H9 (cell line): ENCODE data around the gene SETD3. TPM values are rescaled to one million over a fixed set of nuclear protein-coding genes. Genes with fewer than 3 reads are reported as not detected.
A peak's percentile ranks its signal among the peaks of the same experiment; 100 is the strongest.

Experiments
- DNase-seq: peaks from one replicate; pipeline ENCODE4 v3.0.0-alpha.2; 2017
- H2AFZ ChIP-seq: one replicate; pipeline ENCODE4 v1.6.1; 2013; ENCODE audit warnings: mild to moderate bottlenecking, low read length, control low read depth, moderate library complexity
- H2AK5ac ChIP-seq: 2 replicates; pipeline ENCODE4 v1.6.1; 2013; ENCODE audit warnings: low read length, control low read depth, mixed read lengths; ENCODE audit not compliant: insufficient read length
- H2BK120ac ChIP-seq: one replicate; pipeline ENCODE4 v1.6.1; 2013; ENCODE audit warnings: low read depth, mild to moderate bottlenecking, low read length, control low read depth, inconsistent platforms; ENCODE audit not compliant: poor library complexity, severe bottlenecking
- H2BK12ac ChIP-seq: 2 replicates; pipeline ENCODE4 v1.6.1; 2013; ENCODE audit warnings: low read length, control low read depth, mixed read lengths, low read depth; ENCODE audit not compliant: insufficient read length
- H2BK15ac ChIP-seq: 2 replicates; pipeline ENCODE4 v1.6.1; 2013; ENCODE audit warnings: low read depth, low read length, control low read depth
- H2BK20ac ChIP-seq: one replicate; pipeline ENCODE4 v1.6.1; 2013; ENCODE audit warnings: low read depth, mild to moderate bottlenecking, low read length, control low read depth, inconsistent platforms; ENCODE audit not compliant: poor library complexity, severe bottlenecking
- H2BK5ac ChIP-seq: 2 replicates; pipeline ENCODE4 v1.6.1; 2013; ENCODE audit warnings: low read length, control low read depth, mixed read lengths; ENCODE audit not compliant: insufficient read length
- H3K14ac ChIP-seq: 2 replicates; pipeline ENCODE4 v1.6.1; 2013; ENCODE audit warnings: low read length, control low read depth; ENCODE audit not compliant: insufficient read depth
- H3K18ac ChIP-seq: 2 replicates; pipeline ENCODE4 v1.6.1; 2013; ENCODE audit warnings: low read depth, mild to moderate bottlenecking, mixed read lengths, low read length, control low read depth; ENCODE audit not compliant: insufficient read length
- H3K23ac ChIP-seq: 2 replicates; pipeline ENCODE4 v1.6.1; 2013; ENCODE audit warnings: low read length, control low read depth, mixed read lengths, low read depth; ENCODE audit not compliant: insufficient read length
- H3K23me2 ChIP-seq: 2 replicates; pipeline ENCODE4 v1.6.1; 2013; ENCODE audit warnings: low read depth, mild to moderate bottlenecking, mixed read lengths, low read length, control low read depth; ENCODE audit not compliant: insufficient read length, poor library complexity, severe bottlenecking
- H3K27ac ChIP-seq: 2 replicates; pipeline ENCODE4 v1.5.1; 2013; ENCODE audit warnings: low read length, control low read depth, mixed read lengths, low read depth; ENCODE audit not compliant: insufficient read length
- H3K27me3 ChIP-seq: 2 replicates; pipeline ENCODE4 v1.6.1; 2013; ENCODE audit warnings: low read length, control low read depth, inconsistent platforms; ENCODE audit not compliant: insufficient read depth
- H3K4ac ChIP-seq: 2 replicates; pipeline ENCODE4 v1.6.1; 2013; ENCODE audit warnings: low read depth, mild to moderate bottlenecking, control low read depth, inconsistent platforms, low read length, moderate library complexity
- H3K4me1 ChIP-seq: 2 replicates; pipeline ENCODE4 v1.6.1; 2013; ENCODE audit warnings: low read length, control low read depth, inconsistent platforms; ENCODE audit not compliant: insufficient read depth
- H3K4me2 ChIP-seq: 2 replicates; pipeline ENCODE4 v1.6.1; 2013; ENCODE audit warnings: low read length, control low read depth, mixed read lengths; ENCODE audit not compliant: insufficient read length, insufficient read depth
- H3K56ac ChIP-seq: 2 replicates; pipeline ENCODE4 v1.6.1; 2013; ENCODE audit warnings: low read depth, mild to moderate bottlenecking, mixed read lengths, low read length, control low read depth; ENCODE audit not compliant: insufficient read length
- H3K79me1 ChIP-seq: 2 replicates; pipeline ENCODE4 v1.6.1; 2013; ENCODE audit warnings: low read depth, mild to moderate bottlenecking, moderate library complexity, low read length, control low read depth, inconsistent platforms; ENCODE audit not compliant: insufficient read depth, poor library complexity, severe bottlenecking
- H3K79me2 ChIP-seq: 2 replicates; pipeline ENCODE4 v1.6.1; 2013; ENCODE audit warnings: low read length, control low read depth, inconsistent platforms; ENCODE audit not compliant: insufficient read depth
- H3K9ac ChIP-seq: 2 replicates; pipeline ENCODE4 v1.6.1; 2013; ENCODE audit warnings: low read length, control low read depth, mixed read lengths; ENCODE audit not compliant: insufficient read length; ENCODE audit errors: extremely low read depth
- H3K9me3 ChIP-seq: one replicate; pipeline ENCODE4 v1.6.1; 2013; ENCODE audit warnings: low read depth, low read length, inconsistent platforms; ENCODE audit not compliant: control insufficient read depth
- H3T11ph ChIP-seq: one replicate; pipeline ENCODE4 v1.6.1; 2013; ENCODE audit warnings: mild to moderate bottlenecking, low read length, control low read depth, inconsistent platforms
- H4K20me1 ChIP-seq: one replicate; pipeline ENCODE4 v1.6.1; 2013; ENCODE audit not compliant: control insufficient read depth, insufficient read length, insufficient read depth
- H4K5ac ChIP-seq: 2 replicates; pipeline ENCODE4 v1.6.1; 2013; ENCODE audit warnings: low read depth, mild to moderate bottlenecking, mixed read lengths, low read length, control low read depth; ENCODE audit not compliant: insufficient read length
- H4K8ac ChIP-seq: replicated peaks from 2 replicates; pipeline ENCODE4 v1.6.1; 2013; ENCODE audit warnings: low read length, control low read depth, mixed read lengths, low read depth; ENCODE audit not compliant: insufficient read length
- H4K91ac ChIP-seq: 2 replicates; pipeline ENCODE4 v1.6.1; 2013; ENCODE audit warnings: low read depth, mild to moderate bottlenecking, moderate library complexity, mixed read lengths, low read length, control low read depth; ENCODE audit not compliant: insufficient read length
- H3K27ac Mint-ChIP-seq, 3 experiments: 2 replicates in 2 of 3; 3 replicates in 1 of 3; pipeline ENCODE4 v1.8.0; 2020 to 2021; ENCODE audit warnings: mixed read lengths in 3 of 3, mild to moderate bottlenecking in 1 of 3, moderate library complexity in 1 of 3
- H3K27me3 Mint-ChIP-seq: 2 replicates; pipeline ENCODE4 v1.8.0; 2021; ENCODE audit warnings: low read depth, mild to moderate bottlenecking, moderate library complexity, mixed read lengths
- H3K36me3 Mint-ChIP-seq, 3 experiments: 2 replicates in 2 of 3; 3 replicates in 1 of 3; pipeline ENCODE4 v1.8.0; 2020 to 2021; ENCODE audit warnings: low read depth in 3 of 3, mixed read lengths in 3 of 3; ENCODE audit not compliant: insufficient read depth in 1 of 3
- H3K4me1 Mint-ChIP-seq, 2 experiments: 2 replicates each; pipeline ENCODE4 v1.8.0; 2020; ENCODE audit warnings: mixed read lengths in 2 of 2
- H3K4me3 Mint-ChIP-seq, 2 experiments: 2 replicates in 1 of 2; 3 replicates in 1 of 2; pipeline ENCODE4 v1.8.0; 2020 to 2021; ENCODE audit warnings: mild to moderate bottlenecking in 2 of 2, mixed read lengths in 2 of 2, moderate library complexity in 1 of 2
- H3K9me3 Mint-ChIP-seq, 2 experiments: 2 replicates in 1 of 2; 3 replicates in 1 of 2; pipeline ENCODE4 v1.8.0; 2020; ENCODE audit warnings: mild to moderate bottlenecking in 2 of 2, mixed read lengths in 2 of 2, moderate library complexity in 1 of 2
- WGBS: extraction: QIAGEN DNeasy Blood & Tissue Kit; methylation state at CpG from one replicate; pipeline ENCODE4 v1.1.7; 2013; ENCODE audit warnings: missing lambda C conversion rate, low lambda C conversion rate, mixed read lengths; ENCODE audit not compliant: insufficient read length; ENCODE audit errors: extremely low coverage; 5-methylcytosine and 5-hydroxymethylcytosine counted together
- total RNA-seq: library from RNA; stranded (reverse); gene quantifications from 2 replicates; pipeline ENCODE4 v1.2.1, GENCODE V29; 2021
- TF ChIP-seq, protein P1 (sequence below): fragments of 200-600 bp; sonication (generic); conservative IDR thresholded peaks from 3 replicates; pipeline ENCODE4 v1.8.0; 2021; ENCODE audit warnings: antibody characterized with exemption, mild to moderate bottlenecking

The SETD3 gene
- total RNA-seq, 1 experiment from 2014 or later = 56.7 TPM

DNA sequence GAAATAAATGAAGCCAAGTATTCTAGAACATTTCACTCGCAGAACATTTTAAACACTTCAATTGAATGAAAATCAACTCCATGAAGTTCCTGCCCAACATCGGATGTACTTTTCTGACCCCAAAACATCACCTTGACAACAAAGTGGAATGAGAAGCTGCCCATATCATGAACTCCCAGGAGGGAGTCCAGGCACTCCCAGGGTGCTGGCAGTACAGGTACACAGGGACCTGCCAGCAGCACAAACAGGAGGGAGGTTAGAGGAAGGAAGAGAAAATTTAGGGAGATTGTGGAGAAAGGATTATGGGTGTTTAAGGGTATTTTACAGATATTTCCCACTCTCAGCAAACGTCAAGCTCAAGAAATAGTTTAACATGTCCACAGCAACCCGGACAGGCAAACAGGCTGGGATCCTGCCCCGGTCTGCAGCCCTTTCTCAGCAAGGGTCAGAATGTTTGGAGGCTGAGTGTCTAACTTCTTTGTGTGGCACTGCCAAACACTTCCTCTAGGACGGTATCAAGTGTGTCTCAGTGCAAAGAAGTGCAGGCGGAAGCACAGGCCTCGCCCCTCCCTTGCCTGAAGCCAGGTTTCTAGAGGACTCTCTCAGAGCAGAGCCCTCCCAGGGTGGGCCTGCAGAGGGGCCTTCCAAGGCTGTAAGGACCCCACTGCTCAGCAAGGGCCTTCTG is 72.2 kb downstream of the SETD3 start:
- no CpG with 5 or more reads among the region's 8 CpGs for WGBS
- Histone ChIP-seq H3K23me2 (no peaks in the 10 kb centered on the region), H4K91ac (no peak overlapping the region), H3K79me1 (no peaks in the 10 kb centered on the region), H2BK5ac (no peak overlapping the region), H3K79me2 (no peaks in the 10 kb centered on the region), H2BK12ac (no peak overlapping the region), H3K18ac (no peak overlapping the region), H3K9me3 (no peaks in the 10 kb centered on the region), H2AFZ (no peak overlapping the region), H2BK15ac (peak overlapping the region; percentile 89; the same call in 1 of the 2 replicates), H3K27me3 (no peaks in the 10 kb centered on the region), H3K23ac (no peak overlapping the region), H4K8ac (no peak overlapping the region), H3K14ac (no peak overlapping the region), H3K4me1 (peaks cover 5% of the 10 kb centered on the region; the same call in 1 of the 2 replicates), H4K20me1 (no peaks in the 10 kb centered on the region), H3K4me2 (no peak overlapping the region), H2BK120ac (no peak overlapping the region), H3K4ac (no peak overlapping the region; the same call in 1 of the 2 replicates), H3K56ac (no peak overlapping the region), H2BK20ac (no peak overlapping the region), H3K27ac (no peak overlapping the region), H4K5ac (no peak overlapping the region), H2AK5ac (no peak overlapping the region), H3T11ph (no peak overlapping the region), H3K9ac (no peak overlapping the region)
- TF ChIP-seq, protein P1, sequence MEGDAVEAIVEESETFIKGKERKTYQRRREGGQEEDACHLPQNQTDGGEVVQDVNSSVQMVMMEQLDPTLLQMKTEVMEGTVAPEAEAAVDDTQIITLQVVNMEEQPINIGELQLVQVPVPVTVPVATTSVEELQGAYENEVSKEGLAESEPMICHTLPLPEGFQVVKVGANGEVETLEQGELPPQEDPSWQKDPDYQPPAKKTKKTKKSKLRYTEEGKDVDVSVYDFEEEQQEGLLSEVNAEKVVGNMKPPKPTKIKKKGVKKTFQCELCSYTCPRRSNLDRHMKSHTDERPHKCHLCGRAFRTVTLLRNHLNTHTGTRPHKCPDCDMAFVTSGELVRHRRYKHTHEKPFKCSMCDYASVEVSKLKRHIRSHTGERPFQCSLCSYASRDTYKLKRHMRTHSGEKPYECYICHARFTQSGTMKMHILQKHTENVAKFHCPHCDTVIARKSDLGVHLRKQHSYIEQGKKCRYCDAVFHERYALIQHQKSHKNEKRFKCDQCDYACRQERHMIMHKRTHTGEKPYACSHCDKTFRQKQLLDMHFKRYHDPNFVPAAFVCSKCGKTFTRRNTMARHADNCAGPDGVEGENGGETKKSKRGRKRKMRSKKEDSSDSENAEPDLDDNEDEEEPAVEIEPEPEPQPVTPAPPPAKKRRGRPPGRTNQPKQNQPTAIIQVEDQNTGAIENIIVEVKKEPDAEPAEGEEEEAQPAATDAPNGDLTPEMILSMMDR = no peak
- peak overlapping the region; percentile 35 to 63 (median 36); a peak in 3 of 7 replicates for H3K27ac Mint-ChIP-seq
- no peak for DNase-seq
- H3K9me3 Mint-ChIP-seq = no peaks in the 10 kb centered on the region
- peaks cover 6 to 28% (median 18%) of the 10 kb centered on the region in 3 experiments; a peak in 6 of 7 replicates for H3K36me3 Mint-ChIP-seq
- H3K4me1 Mint-ChIP-seq = peaks cover 55 to 57% of the 10 kb centered on the region in 2 experiments
- H3K27me3 Mint-ChIP-seq = no peaks in the 10 kb centered on the region; the same call in 1 of the 2 replicates
- no peak overlapping the region; a peak in 1 of 5 replicates for H3K4me3 Mint-ChIP-seq
